ENCODE results near the gene SPOPL. TPM values are rescaled to one million over a fixed set of nuclear protein-coding genes. Genes with fewer than 3 reads are reported as not detected.

SPOPL gene
- polyA plus RNA-seq, 1 of the 3 experiments (the other 2 are of a cell fraction), result 4.5 TPM

GRCh38 chr2:138589663-138590062 lies 88.1 kb downstream of the SPOPL start:
- Histone ChIP-seq H3K4me3 (ENCODE audit: low read depth in 2 of 2, low read length in 1 of 2) (no peak overlapping the region), H3K4me1 (ENCODE audit: control insufficient read depth in 1 of 2, insufficient read depth in 2 of 2, low read depth in 1 of 2, low read length in 1 of 2) (peaks cover 0 to 2% of the 10 kb centered on the region in 2 experiments; a peak in 2 of 4 replicates), H2AFZ (ENCODE audit: low read depth) (no peak overlapping the region), H3K79me2 (ENCODE audit: insufficient read depth) (no peaks in the 10 kb centered on the region), H3K9me2 (no peaks in the 10 kb centered on the region), H3K27me3 (ENCODE audit: insufficient read depth) (no peaks in the 10 kb centered on the region), H3K9ac (no peak overlapping the region), H3K36me3 (replicated peaks in 1 of 2; ENCODE audit: control insufficient read depth in 1 of 2, insufficient read depth in 2 of 2, low read length in 1 of 2) (peaks cover 5 to 11% of the 10 kb centered on the region in 2 experiments), H3K27ac (ENCODE audit: low read depth in 2 of 2, low read length in 1 of 2) (no peak overlapping the region), H3K4me2 (no peak overlapping the region), H3F3A (replicated peaks; ENCODE audit: insufficient read depth) (no peaks in the 10 kb centered on the region), H4K20me1 (ENCODE audit: insufficient read depth) (no peaks in the 10 kb centered on the region), H3K9me3 (no peaks in the 10 kb centered on the region)
- no peak for DNase-seq
- 100% methylated on average over 1 of the region's 1 CpG for WGBS (ENCODE audit: low lambda C conversion rate)
- TF ChIP-seq RXRA (IDR thresholded peaks at IDR 0.05; ENCODE audit: borderline replicate concordance, low read depth) (no peak), CTCF (IDR thresholded peaks at IDR 0.05) (no peak), MAX (IDR thresholded peaks at IDR 0.05; ENCODE audit: low read depth) (no peak), RFX5 (IDR thresholded peaks at IDR 0.05; ENCODE audit: low read length) (no peak), TEAD4 (IDR thresholded peaks at IDR 0.05; ENCODE audit: borderline replicate concordance, insufficient read depth) (no peak), MEF2A (IDR thresholded peaks at IDR 0.05; ENCODE audit: borderline replicate concordance, low read depth) (no peak), USF2 (IDR thresholded peaks at IDR 0.05; ENCODE audit: borderline replicate concordance, low read depth, low read length) (no peak), EZH2phosphoT487 (IDR thresholded peaks at IDR 0.05; ENCODE audit: borderline replicate concordance, low read depth) (no peak), ZBTB33 (IDR thresholded peaks at IDR 0.05; ENCODE audit: borderline replicate concordance, low read depth) (no peak), MXI1 (IDR thresholded peaks at IDR 0.05; ENCODE audit: low read depth, low read length) (no peak), IRF3 (IDR thresholded peaks at IDR 0.05; ENCODE audit: low read depth, low read length) (no peak), TAF1 (IDR thresholded peaks at IDR 0.05; ENCODE audit: borderline replicate concordance, low read depth, low read length) (no peak), CHD2 (IDR thresholded peaks at IDR 0.05; ENCODE audit: low read length, partially characterized antibody) (no peak), ELF1 (IDR thresholded peaks at IDR 0.05) (no peak), NFIC (IDR thresholded peaks at IDR 0.05; ENCODE audit: borderline replicate concordance) (no peak), SIN3A (IDR thresholded peaks at IDR 0.05; ENCODE audit: borderline replicate concordance, low read depth, low read length) (no peak), NRF1 (IDR thresholded peaks at IDR 0.05; ENCODE audit: low read depth, low read length) (no peak), REST (IDR thresholded peaks at IDR 0.05; ENCODE audit: low read depth, low read length) (no peak), TCF12 (IDR thresholded peaks at IDR 0.05) (no peak)
- CTCF ChIA-PET, result no interaction called here
- POLR2A ChIA-PET, result no interaction called here

Data from SK-N-SH (cell line).